ENCODE results near the gene TAF4B.
"Not testable (repeated sequence)": the region's sequence is repeated elsewhere in the genome, so short reads cannot be mapped to it uniquely, and the experiment has no call there.

TAF4B gene

DNA sequence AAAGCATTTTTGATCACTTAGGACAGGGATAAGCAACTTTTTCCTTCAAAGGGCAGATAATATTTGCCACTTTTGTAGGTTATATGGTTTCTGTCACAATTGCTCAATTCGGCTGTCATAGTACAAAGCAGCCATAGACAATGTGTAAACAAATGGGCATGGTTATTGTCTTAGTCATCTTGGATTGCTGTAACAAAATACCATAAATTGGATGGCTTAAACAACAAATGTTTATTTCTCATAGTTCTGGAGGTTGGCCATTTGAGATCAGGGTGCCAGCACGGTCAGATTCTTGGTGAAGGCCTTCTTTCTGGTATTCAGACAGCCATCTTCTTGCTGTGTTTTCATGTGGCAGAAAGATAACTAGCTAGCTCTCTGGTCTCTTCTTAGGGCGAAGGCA lies 91.2 kb downstream of the TAF4B start:
- no peak for DNase-seq

DNA sequence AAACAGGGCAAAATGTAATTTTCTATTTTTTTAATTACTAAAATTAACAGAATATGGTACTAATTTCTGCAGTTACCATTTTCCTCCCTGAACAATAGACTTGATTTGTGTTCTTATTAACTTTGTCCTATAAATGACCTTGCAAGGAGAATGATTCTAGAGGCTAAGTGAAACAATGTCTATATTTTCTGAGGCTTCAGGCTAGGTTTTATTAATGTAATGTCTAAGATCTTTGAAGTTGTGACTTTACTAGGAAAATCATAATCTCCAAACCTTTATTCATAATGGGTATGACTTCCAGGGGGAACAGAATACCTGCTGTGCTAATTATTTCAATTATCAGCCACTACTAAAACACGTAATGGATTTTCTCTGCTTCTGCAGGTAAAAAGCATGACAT lies 94.4 kb downstream of the TAF4B start:
- no peak for DNase-seq

DNA sequence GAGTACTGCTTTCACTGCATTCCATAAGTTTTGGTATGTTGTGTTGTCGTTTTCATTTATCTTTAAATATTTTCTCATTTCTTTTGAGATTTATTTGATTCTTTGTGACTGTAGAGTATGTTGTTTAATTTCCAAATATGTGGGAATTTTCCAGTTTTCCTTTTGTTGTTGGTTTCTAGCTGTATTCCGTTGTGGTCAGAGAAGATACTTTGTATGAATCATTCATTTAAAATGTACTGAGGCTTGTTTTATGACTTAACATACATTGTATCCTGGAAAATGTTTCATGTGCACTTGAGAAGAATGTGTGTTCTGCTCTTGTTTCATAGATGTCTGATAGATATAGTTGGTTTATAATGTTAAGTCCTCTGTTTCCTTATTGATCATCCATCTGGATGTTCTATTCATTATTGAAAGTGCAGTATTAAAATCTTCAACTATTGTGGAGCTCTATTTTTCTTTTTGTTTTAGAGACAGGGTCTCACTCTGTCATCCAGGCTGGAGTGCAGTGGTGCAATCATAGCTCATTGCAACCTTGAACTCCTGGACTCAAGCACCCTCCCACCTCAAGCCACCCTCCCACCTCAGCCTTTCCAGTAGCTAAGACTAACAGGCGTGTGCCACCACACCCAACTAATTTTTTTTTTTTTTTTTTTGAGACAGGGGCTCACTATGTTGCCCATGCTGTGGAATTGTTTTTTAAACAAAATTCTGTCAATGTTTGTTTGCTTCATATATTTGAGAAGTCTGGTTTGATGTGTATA lies 96.8 kb downstream of the TAF4B start:
- DNase-seq, result no peak

DNA sequence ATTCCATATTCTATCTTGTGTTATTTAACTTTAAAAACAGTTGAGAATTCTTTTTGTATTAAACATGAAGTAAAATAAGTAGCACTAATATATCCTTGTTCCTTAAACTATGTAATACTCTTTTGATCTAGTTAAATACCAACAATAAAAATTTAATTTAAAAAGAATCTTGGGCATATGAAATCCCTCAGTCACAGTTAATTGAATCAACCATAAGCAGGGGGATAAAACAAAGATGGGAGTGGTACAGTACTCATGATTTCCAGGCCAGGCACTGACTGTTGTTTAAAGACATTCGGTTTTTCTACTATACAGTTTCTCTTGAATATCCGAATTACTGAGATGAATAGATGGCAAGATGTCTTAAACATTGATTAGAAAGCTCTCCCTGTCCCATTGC lies 99.5 kb downstream of the TAF4B start:
- DNase-seq, result no peak

DNA sequence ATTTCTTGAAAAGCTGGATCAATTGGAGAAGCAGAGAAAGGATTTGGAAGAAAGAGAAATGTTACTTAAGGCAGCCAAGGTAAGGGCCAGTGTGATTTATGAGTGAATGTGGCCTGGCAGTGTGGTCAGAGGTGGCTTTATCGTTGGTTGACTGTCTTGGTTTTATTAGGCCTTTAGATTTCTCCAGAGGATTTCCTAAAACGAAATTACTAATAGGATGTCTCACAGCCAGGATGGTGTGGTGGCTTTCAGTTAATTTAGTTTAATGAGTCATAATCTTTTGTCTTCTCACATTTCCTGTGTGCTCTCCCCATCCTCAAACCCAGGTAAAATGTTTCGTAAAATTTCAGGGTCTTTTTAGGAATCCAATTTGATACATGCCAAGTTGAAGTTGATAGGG lies 100.8 kb downstream of the TAF4B start:
- no peak for DNase-seq

DNA sequence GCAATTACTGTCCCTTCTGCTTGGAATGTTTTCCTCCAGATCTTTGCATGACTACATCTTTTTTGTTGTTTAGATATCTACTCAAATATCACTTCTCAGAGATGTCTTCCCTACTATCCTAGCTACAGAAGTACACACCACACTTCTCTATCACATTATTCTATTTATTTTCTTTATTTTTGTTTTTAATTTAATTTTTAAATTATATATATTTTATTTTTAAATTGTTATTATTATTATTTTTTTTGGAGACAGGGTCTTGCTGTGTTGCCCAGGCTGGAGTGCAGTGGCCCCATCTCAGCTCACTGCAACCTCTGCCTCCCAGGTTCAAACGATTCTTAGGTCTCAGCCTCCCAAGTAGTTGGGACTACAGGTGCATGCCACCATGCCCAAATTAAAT lies 106.7 kb downstream of the TAF4B start:
- DNase-seq, result no peak

DNA sequence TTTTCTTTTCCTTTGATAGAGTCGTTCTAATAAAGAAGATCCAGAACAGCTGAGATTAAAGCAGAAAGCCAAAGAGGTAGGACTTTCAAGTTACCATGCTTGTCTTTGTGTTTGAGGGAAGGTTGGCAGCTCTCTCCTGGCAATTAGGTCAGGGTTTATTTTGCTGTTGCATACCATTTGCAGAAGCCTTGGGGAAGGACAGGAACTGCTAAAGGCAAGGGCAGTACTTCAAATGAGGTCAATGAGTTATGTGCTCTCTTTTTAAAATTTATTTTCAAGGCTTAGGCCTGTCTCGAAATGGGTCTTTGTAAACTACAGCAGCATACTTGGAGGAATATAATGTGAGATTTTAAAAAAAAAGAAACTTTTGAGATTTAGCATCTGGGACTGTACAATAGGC lies 108.9 kb downstream of the TAF4B start:
- DNase-seq, result no peak

DNA sequence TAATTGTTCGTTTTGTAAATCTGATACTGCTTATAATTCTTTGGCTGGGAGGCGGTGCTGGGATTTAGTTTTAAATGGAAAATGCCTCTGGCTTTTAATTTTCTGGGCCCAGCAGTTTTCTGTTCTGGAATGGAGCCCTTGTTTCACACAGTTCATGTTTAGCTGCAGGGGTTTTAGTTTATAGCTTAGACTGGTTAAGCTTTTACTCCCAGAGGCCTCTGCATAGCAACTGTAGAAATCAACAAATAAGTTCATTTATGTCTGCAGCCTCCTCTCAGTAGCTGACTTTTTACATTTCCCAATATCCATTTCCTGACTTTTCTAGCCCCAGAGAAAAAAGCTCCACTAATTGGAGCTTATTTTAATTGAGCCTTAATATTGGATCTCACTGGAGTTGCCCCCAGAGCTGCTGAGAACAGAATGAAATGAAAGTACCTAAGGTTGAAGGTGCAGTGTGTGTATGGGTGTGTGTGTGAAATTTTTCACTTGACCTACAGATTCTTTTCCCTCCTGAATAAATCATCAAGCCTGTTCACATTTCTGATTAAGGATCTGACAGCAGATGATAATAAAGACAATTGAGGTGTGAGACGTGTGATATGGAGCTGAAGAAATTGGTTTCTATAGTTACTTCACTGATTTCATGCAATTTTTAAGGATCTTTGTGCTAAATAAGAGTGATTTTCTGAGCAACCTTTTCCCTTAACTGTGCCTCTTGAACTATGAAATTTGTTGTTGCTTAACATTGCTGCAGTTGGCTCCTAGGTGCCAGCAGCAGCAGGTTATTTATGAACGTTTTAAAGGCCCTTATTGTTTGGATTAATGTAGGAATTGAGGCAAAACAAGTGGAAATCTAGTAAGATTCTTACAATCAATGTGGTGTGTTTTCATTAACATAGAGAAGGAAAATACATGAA lies 109.6 kb downstream of the TAF4B start:
- DNase-seq, result no peak

DNA sequence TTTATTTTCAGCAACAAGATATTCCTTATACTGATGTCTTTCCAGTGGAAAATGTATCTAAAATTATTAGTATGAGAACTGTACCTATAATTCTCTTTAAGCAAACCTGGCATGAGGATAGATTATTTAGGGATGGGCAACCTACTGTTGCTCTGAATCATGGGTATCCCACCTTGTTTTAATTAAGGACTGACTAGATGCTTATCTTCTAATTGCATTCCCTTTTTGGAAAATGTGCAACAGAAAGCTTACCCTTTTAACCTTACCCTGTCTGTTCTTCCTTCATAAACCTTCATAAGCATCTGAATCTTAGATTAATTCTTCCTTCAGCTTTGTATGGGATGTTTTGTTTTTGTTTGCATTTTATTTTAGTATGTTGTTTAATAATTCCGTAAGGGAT lies 110.3 kb downstream of the TAF4B start:
- no peak for DNase-seq

DNA sequence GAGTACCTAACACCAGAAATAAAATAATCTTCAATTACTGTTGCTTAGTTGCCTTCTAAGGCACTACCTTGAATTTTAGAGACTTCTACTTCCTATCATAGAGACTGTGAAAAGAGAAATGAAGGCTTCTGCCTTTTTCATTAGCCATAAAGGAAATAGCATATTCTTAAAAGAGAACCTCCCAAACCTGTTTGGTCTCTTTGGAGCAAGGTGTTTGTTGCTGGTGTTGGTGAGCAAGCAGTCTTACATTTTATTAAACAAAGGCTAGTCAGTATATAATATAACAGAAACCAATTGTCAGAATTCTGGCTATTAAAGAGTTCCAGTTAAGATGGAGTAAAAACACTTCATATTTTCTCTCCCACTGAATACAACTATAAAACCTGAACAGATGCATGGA lies 116.4 kb downstream of the TAF4B start:
- DNase-seq, result no peak

DNA sequence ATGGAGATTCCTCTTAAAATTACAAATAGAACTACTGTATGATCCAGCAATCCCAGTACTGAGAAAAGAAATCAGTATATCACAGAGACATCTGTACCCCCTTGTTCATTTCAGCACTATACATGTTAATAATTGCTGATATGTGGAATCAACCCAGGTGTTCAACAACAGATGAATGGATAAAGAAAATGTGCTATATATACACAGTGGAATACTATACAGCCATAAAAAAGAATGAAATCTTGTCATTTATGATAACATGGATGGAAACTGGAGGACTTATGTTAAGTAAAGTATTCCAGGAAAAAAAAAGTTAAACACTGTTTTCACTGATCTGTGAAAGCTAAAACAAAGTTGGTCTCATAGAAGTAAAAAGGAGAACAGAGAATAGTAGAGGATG lies 124.7 kb downstream of the TAF4B start:
- no peak for DNase-seq

DNA sequence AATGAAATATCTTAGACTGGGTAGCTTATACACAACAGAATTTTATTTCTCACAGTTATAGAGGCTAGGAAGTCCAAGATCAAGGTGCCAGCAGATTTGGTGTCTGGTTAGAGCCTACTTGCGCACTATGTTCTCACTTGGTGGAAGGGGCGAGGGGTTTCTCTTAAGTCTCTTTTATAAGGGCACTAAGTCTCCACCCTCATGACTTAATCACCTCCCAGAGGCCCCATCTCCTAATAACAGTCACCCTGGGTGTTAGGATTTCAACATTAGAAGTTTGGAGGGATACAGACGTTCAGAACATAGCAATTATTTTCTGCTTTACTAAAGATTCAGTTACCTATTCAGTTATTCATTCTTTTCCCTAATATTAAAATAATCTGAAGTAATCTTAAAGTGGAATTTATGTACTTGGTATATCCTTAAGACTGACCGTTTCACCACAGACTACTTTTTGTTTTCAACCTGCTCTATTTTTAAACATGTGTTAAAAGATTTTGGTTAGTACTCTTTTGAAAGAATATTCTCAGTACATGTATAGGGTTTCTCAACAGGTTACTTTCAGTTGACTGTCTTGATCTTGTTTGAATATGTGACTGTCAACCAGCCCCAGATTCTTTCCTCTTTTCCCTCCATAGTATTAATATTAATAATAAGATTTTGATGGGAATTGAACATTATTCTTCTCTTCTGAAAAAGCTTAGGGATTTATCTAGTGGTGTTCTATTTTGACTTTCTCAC lies 130.0 kb downstream of the TAF4B start:
- DNase-seq, result no peak

DNA sequence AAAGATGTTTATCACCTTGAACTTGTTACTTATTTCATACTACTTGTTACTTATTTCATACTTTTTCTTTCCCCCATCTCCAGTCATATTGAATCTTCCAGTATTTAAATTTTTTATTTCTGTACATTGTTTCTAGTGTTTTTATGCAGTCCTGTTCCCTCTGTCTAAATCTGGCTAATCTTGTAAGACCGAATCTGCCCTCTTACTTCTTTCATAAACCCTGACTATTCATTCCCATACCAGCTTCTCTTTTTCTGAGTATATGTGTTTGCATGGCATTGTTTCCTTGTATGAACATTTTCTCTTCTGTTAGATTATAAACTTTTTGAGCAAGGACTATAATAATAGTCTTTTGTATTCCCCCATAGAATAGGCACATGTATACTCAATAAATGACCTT lies 131.7 kb downstream of the TAF4B start:
- no peak for DNase-seq

DNA sequence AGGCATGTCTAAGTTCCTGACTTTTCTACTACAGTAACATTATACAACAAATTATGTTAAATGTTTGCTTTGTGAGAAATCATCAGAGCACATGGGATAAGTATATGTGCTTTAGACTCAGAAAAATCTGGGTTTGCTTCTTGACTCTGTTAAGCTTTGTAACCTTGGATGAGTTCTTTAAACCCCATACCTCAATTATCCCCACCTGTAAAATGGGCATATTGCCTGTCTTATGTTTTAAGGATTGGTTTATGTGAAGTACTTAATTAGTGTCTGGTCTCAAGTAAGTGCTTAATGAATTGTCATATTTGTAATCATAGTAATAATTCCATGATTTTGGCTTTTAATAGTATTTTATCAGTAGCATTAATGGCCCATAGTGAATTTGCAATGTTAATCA lies 135.8 kb downstream of the TAF4B start:
- DNase-seq, result no peak

DNA sequence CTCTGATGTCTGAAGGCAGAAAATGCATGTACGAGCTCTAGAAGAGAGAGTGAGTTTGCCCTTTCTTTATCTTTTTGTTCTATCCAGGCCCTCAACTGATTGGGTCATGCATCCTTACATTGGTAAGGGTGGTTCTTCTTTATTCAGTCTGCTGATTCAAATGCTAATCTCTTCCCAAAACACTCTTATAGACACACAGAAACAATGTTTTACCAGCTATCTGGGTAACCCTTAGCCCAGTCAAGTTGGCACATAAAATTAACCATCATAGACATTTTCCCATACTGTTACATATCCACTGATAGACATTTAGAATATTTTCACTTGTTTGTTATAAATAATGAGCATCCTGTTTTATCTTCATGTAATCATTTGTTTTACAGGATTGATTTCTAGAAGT lies 141.2 kb downstream of the TAF4B start:
- DNase-seq, result no peak

DNA sequence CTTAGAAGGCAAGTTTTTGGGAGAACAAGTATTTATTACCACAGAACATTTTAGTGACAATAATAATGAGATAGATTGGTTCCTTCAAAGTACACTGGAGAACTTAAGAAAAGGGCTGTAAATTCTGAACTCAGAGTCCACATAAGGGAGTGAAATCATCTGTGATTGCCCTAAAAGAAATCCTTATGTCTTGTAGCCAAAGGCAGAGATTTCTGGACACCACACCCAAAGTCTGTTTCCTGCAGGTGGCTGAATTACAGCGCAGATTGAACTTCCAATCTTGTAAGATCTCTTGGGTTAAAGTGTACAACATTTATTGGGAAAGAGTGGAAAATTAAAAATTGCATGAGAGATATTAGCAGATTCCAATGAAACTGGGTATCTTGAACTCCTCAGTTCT lies 143.8 kb downstream of the TAF4B start:
- DNase-seq, result no peak

DNA sequence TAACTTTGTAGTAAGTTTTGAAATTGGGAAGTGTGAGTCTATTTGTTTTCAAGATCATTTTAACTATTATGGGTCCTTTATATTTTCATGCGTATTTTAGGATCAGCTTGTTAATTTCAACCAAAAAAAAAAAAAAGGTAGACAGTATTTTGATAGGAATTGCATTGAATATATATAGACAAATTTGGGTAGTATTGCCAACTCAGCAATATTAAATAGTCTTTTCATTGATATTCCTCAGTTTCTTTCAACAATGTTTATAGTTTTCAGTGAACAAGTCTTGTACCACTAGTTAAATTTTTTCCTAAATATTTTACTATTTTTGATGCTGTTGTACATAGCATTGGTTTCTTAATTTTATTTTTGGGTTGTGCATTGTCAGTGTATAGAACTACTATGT lies 149.9 kb downstream of the TAF4B start:
- no peak for DNase-seq

DNA sequence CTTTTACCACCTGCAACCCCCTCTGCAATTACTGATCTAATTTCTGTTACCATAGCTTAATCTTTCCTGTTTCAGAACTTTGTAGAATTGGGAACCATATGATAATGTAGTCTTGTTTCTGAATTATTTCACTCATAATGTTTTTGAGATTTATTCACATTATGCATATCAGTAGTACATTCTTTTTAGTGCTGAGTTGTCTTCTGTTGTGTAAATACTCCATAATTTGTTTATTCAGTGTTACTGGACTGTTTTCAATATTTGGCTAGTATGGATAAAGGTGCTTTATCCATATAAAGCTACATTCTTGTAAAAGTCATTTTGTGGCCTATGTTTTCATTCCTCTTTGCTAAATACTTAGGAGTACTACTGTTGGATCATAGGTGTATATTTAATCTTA lies 152.5 kb downstream of the TAF4B start:
- no peak for DNase-seq

DNA sequence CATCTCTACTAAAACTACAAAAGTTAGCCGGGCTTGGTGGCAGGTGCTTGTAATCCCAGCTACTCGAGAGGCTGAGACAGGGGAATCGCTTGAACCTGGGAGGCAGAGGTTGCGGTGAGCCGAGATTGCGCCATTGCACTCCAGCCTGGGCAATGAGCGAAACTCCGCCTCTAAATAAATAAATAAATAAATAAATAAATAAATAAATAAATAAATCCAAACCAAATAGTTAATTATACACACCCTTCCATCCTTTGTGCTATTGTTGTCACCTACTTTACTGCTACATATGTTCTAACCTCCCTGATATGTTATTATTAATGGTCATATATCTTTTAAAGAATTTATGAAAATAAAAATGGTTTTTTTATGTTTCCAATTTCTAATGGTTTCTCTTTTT lies 155.3 kb downstream of the TAF4B start:
- not testable (repeated sequence) for DNase-seq

DNA sequence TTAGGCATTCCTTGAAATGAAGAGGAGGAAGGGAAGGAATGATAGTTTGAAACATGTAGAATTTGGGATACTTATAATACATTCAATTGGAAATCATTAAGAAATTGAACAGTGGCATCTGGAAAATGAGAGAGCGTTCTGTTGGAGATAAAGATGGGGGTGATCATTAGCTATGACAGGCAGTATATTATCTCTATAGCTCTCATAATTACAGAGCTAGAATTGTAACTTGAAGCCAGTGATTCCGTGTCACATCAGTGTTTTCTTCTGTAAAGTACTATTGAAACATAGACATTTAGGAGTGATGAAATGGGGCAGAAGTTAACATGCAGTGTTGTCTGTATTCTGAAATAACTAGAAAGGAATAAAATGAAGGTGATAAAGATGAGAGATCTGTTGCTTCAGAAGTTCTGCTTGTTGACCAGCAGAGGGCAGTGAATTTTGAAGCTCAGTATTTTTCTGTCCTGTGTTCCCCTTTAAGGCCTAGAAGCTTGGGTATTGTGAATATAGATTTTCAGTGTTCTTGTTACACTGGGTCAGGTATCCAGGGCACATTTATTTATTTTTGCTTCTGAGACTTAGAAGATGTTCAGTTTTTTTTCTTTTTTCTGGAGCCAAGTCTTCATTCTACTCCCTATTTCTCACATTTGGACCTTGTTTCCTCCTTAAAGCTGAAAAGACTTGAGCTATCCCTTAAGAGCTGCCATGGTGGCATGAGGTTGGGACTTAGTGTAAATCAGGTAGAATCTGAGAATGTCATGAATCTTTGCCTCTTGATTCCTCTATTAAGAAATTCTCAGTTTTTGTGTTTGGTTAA lies 157.4 kb downstream of the TAF4B start:
- no peak for DNase-seq

DNA sequence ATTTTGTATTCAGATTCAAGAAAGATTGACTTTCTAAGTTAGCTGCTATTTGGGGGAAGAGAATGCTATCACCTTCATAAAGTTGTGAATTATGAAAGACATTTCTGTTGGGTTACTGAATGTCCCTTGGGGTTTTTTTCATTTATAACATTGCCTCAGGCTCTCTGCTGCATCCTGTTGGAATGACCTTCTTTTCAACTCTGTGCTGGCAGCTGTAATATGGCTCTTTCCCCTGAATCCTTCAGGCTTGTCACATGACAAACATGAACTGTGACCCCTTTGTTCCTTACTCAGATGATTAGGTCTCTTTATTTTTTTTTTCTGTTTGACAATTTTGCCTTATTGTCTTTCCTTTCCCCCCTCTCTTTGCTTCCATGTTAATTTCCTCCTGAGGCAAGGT lies 159.8 kb downstream of the TAF4B start:
- DNase-seq, result no peak

DNA sequence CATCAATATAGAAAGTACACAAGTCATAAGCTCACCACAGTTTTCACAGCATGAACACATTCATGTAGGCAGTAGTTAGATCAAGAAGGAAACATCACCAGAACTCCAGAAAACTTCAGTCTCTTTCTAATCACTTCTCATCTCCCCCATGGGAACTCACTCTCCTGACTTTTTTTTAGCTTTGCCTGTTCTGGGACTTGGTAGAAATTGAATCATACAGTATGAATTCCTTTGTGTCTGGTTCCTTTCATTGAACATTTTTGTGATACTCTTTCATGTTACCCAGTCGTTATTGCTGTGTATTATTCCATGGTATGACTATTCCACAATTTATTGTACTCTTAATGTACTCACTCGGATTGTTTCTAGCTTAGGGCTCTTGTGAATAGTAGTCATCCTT lies 160.2 kb downstream of the TAF4B start:
- no peak for DNase-seq

Data from activated gamma-delta T cell treated with Interleukin-2 at 50 U/mL for 16 hours (primary cell).